GM12878 (cell line): ENCODE data around the gene PDE6D. TPM values are rescaled to one million over a fixed set of nuclear protein-coding genes. Genes with fewer than 3 reads are reported as not detected.

Experiments used
- ATAC-seq: fragments of 200-7000 bp; cut with Tn5 transposase; 3 replicates; pipeline ENCODE4 v1.9.1; 2020; ENCODE audit warnings: mild to moderate bottlenecking, moderate library complexity
- BruUV-seq: library from RNA; stranded (reverse); fragments of 400-500 nt; replicated peaks from 2 replicates; lab custom pipeline; 2021; lab: Mats Ljungman, UMichigan
- CTCF ChIA-PET: fragments of 300-600 bp; sonication (Branson Sonifier 250); formaldehyde crosslinking; extraction: SDS; loops from one replicate; lab custom pipeline; 2021; ENCODE audit warnings: inconsistent platforms; lab: Yijun Ruan, JAX
- POLR2A ChIA-PET: fragments of 350-600 bp; formaldehyde crosslinking; extraction: SDS; loops from one replicate; lab custom pipeline; 2021; ENCODE audit warnings: inconsistent platforms; lab: Charles Lee
- RAD21 ChIA-PET: fragments of 300-600 bp; sonication (Branson Sonifier 250); formaldehyde crosslinking; loops from one replicate; lab custom pipeline; 2023; ENCODE audit warnings: antibody characterized with exemption; ENCODE audit not compliant: unreplicated experiment; lab: Charles Lee
- SMC1A ChIA-PET: fragments of 300-600 bp; sonication (Branson Sonifier 250); formaldehyde crosslinking; loops from one replicate; lab custom pipeline; 2023; ENCODE audit not compliant: unreplicated experiment, uncharacterized antibody; lab: Charles Lee
- DNase-seq: peaks from one replicate; pipeline ENCODE4 v3.0.0-alpha.2; 2011; ENCODE audit warnings: low read depth, low spot score
- FAIRE-seq: peaks from 3 replicates; lab custom pipeline; 2011; peaks lifted over from hg19 to GRCh38; lab: Jason Lieb, UNC
- H2AFZ ChIP-seq: 2 replicates; pipeline ENCODE4 v1.6.0; 2011; ENCODE audit warnings: low read depth, low read length, control low read depth; ENCODE audit not compliant: control insufficient read depth
- H3K27ac ChIP-seq: 2 replicates; pipeline ENCODE4 v1.5.1; 2011; ENCODE audit warnings: control low read depth; ENCODE audit not compliant: control insufficient read depth, insufficient read depth
- H3K27me3 ChIP-seq, 2 experiments: replicated peaks in 1 of 2; 2 replicates each; pipeline versions ENCODE4 v1.6.0 to v1.6.1; 2011; ENCODE audit warnings: low read length in 1 of 2; ENCODE audit not compliant: control insufficient read depth in 2 of 2, insufficient read depth in 2 of 2
- H3K36me3 ChIP-seq, 2 experiments: 2 replicates each; pipeline ENCODE4 v1.5.1; 2011; ENCODE audit warnings: low read length in 1 of 2; ENCODE audit not compliant: control insufficient read depth in 2 of 2, insufficient read depth in 2 of 2
- H3K4me1 ChIP-seq: 2 replicates; pipeline ENCODE4 v1.6.1; 2011; ENCODE audit warnings: mild to moderate bottlenecking, low read length, moderate library complexity, mixed read lengths; ENCODE audit not compliant: control insufficient read depth, insufficient read depth
- H3K4me2 ChIP-seq: 2 replicates; pipeline ENCODE4 v1.6.0; 2011; ENCODE audit warnings: control low read depth; ENCODE audit not compliant: control insufficient read depth, insufficient read depth
- H3K4me3 ChIP-seq: fragments of 200-600 bp; sonication (generic); 2 replicates; pipeline ENCODE4 v1.5.1; 2016
- H3K79me2 ChIP-seq: 2 replicates; pipeline ENCODE4 v1.6.0; 2011; ENCODE audit warnings: low read length; ENCODE audit not compliant: control insufficient read depth, insufficient read depth
- H3K9ac ChIP-seq: 2 replicates; pipeline ENCODE4 v1.8.0; 2011; ENCODE audit warnings: low read length, control low read depth, mixed read lengths; ENCODE audit not compliant: control insufficient read depth, insufficient read depth
- H3K9me3 ChIP-seq: replicated peaks from 3 replicates; pipeline ENCODE4 v1.5.1; 2011; ENCODE audit warnings: mild to moderate bottlenecking, low read length; ENCODE audit not compliant: control insufficient read depth, insufficient read depth
- H4K20me1 ChIP-seq: 2 replicates; pipeline ENCODE4 v1.6.0; 2011; ENCODE audit not compliant: control insufficient read depth, insufficient read depth
- BACH1 ChIP-seq: fragments of 450-650 bp; IDR thresholded peaks from 2 replicates; pipeline ENCODE4 v1.6.1; 2017; ENCODE audit warnings: mild to moderate bottlenecking, borderline replicate concordance
- CEBPB ChIP-seq, 2 experiments: fragments of 150-350 bp in 1 of 2; IDR thresholded peaks; 2 replicates each; pipeline ENCODE4 v1.6.1; 2012 to 2014; ENCODE audit warnings: low read depth in 2 of 2, low read length in 2 of 2, borderline replicate concordance in 1 of 2, inconsistent platforms in 1 of 2
- CREM ChIP-seq: IDR thresholded peaks from 2 replicates; pipeline ENCODE4 v1.6.1; 2014; ENCODE audit warnings: antibody characterized with exemption, low read depth
- JUNB ChIP-seq: IDR thresholded peaks from 2 replicates; pipeline ENCODE4 v1.6.1; 2016; ENCODE audit warnings: antibody characterized with exemption, mild to moderate bottlenecking
- KAT2A ChIP-seq: conservative IDR thresholded peaks from 2 replicates; pipeline ENCODE4 v1.6.1; 2011; ENCODE audit warnings: low read depth, low read length; ENCODE audit not compliant: control insufficient read depth
- PAX8 ChIP-seq: fragments of 450-650 bp; IDR thresholded peaks from 2 replicates; pipeline ENCODE4 v1.6.1; 2017; ENCODE audit warnings: mild to moderate bottlenecking, moderate library complexity
- RCOR1 ChIP-seq: conservative IDR thresholded peaks from 2 replicates; pipeline ENCODE4 v1.6.1; 2012; ENCODE audit warnings: low read depth, low read length, improper control_type of control experiment
- RELA ChIP-seq: fragments of 450-650 bp; IDR thresholded peaks from 2 replicates; pipeline ENCODE4 v1.8.0; 2014; ENCODE audit warnings: borderline replicate concordance; ENCODE audit not compliant: partially characterized antibody
- WGBS: methylation state at CpG from one replicate; pipeline ENCODE4 v1.1.6; 2016; ENCODE audit warnings: low lambda C conversion rate; ENCODE audit not compliant: insufficient replicate concordance, insufficient coverage; ENCODE audit errors: missing lambda C conversion rate; 5-methylcytosine and 5-hydroxymethylcytosine counted together
- in situ Hi-C: fragments of 300-500 bp; cut with MboI; formaldehyde crosslinking; loops from 9 replicates; pipeline ENCODE4 v1.14.3; 2018; ENCODE audit warnings: mixed read lengths
- intact Hi-C: fragments of 100-400 bp; cut with micrococcal nuclease; formaldehyde crosslinking; loops from one replicate; pipeline ENCODE4 v1.14.2; 2022; ENCODE audit not compliant: unreplicated experiment
- polyA plus RNA-seq, 11 experiments: library from polyadenylated mRNA; depleted of rRNA in 4 of 11; unstranded in 6 of 11; stranded (reverse) in 5 of 11; fragments of >200 nt; fragmentation: Nextera tagmentation in 4 of 11; fragmentation: Illumina TruSeq in 1 of 11; extraction: Ambion mirVana in 4 of 11; extraction: Trizol in 1 of 11; gene quantifications; 1 replicate in 1 of 11; 2 replicates in 10 of 11; pipeline versions ENCODE4 v1.2.1 to v1.2.3, GENCODE V29; 2011 to 2016; ENCODE audit warnings: inconsistent platforms in 2 of 11, missing spikeins in 2 of 11, low read depth in 1 of 11
- total RNA-seq, 4 experiments: library from RNA; depleted of rRNA in 3 of 4; stranded (reverse); fragments of >200 nt in 3 of 4; fragmentation: Illumina TruSeq in 1 of 4; extraction: Trizol in 1 of 4; gene quantifications; 2 replicates each; pipeline versions ENCODE4 v1.2.1 to v1.2.3, GENCODE V29; 2013 to 2021
- TF ChIP-seq, protein P1 (sequence below): IDR thresholded peaks from 2 replicates; pipeline ENCODE4 v1.6.1; 2012; ENCODE audit warnings: low read depth, low read length, improper control_type of control experiment
- TF ChIP-seq, protein P2 (sequence below): fragments of 450-650 bp; IDR thresholded peaks from 2 replicates; pipeline ENCODE4 v1.6.1; 2017; ENCODE audit warnings: antibody characterized with exemption, mild to moderate bottlenecking, moderate library complexity
- TF ChIP-seq, protein P3 (sequence below): fragments of 450-650 bp; IDR thresholded peaks from 2 replicates; pipeline ENCODE4 v1.6.1; 2016; ENCODE audit warnings: mild to moderate bottlenecking, moderate library complexity, borderline replicate concordance
- TF ChIP-seq, protein P4 (sequence below): IDR thresholded peaks from 2 replicates; pipeline ENCODE4 v1.6.1; 2011; ENCODE audit warnings: borderline replicate concordance, low read depth, mild to moderate bottlenecking, moderate library complexity, mixed read lengths, low read length; ENCODE audit not compliant: insufficient read depth; ENCODE audit errors: extremely low read length

Gene PDE6D
- total and polyA plus RNA-seq, 10 of the 15 experiments (the other 5 are each of a cell fraction or from before 2014, with no cell fraction given): 8.2 to 69.4 (median 56.2) TPM

DNA sequence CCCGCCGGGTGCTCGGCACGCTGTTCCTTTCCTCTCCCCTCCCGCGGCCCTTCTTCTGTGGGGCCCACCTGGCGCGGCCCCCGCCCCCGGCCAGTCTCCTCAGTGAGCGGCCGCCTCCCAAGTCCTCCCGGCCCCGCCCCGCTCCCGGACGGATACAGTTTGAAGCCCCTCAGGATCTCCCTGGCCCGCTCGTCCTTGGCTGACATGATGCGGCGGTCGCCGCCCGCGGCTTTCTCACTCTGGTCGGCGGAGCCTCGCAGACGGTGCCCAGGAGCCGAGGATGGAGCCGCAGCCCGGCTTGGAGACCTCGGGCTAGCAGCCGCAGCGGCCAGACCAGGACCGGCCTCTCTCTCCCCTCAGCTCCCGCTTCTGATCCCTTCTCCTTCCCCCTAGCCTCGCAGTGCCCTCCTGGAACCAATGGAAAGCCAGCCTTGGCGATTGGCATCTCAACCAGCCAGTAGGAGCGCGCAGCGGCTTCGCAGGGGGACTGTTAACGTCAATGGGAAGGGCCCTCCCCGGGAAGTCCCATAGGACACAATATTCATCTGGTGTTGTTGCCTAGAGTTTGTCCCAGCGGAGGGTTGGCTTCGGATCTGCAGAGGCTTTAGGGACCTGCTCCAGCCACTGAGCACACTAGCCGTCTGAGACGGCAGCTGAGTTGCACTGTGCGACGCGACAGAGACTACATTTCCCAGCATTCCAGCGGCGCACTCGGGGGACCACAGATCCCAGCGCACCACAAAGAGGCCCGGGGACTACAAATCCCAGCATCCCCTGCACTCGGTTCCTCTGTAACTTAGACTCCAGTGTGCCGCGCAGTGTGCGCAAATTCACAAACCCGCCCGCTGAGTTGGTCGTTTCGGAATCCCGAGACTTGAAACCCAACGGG lies at the start of gene PDE6D (continued):
- TF ChIP-seq, protein P1, sequence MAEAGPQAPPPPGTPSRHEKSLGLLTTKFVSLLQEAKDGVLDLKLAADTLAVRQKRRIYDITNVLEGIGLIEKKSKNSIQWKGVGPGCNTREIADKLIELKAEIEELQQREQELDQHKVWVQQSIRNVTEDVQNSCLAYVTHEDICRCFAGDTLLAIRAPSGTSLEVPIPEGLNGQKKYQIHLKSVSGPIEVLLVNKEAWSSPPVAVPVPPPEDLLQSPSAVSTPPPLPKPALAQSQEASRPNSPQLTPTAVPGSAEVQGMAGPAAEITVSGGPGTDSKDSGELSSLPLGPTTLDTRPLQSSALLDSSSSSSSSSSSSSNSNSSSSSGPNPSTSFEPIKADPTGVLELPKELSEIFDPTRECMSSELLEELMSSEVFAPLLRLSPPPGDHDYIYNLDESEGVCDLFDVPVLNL: 0 out of 2 replicates have a peak, but pooled peaks have one; percentile 29

DNA sequence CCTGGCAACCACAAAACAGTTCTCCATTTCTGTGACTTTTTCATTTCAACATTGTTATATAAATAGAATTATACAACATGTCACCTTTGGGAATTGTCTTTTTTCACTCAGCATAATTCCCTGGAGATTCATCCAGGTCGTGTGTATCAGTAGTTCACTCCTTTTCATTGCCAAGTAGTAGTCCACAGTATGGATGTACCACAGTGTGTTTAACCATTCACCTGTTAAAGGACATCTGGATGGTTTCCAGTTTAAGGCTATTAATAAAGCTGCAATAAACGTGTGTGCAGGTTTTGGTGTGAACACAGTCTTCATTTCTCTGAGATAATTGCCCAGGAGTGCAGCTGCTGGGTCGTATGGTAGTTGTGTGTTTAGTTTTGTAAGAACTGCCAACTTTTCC lies 40.8 kb upstream of the PDE6D start:
- Histone ChIP-seq H3K4me1 (no peaks in the 10 kb centered on the region), H3K79me2 (no peaks in the 10 kb centered on the region), H3K9me3 (no peaks in the 10 kb centered on the region), H3K4me2 (no peak overlapping the region), H4K20me1 (no peaks in the 10 kb centered on the region), H3K27ac (no peak overlapping the region), H3K9ac (no peak overlapping the region), H3K4me3 (no peak overlapping the region), H3K36me3 (no peaks in the 10 kb centered on the region), H3K27me3 (no peaks in the 10 kb centered on the region), H2AFZ (no peak overlapping the region)
- WGBS: 1% methylated on average over 3 of the region's 3 CpGs
- in situ Hi-C loops: no loop called here
- ATAC-seq: no peak
- RAD21 ChIA-PET: no interaction called here
- intact Hi-C loops: no loop called here
- SMC1A ChIA-PET: no interaction called here
- FAIRE-seq: no peak
- CTCF ChIA-PET: no interaction called here
- POLR2A ChIA-PET: no interaction called here
- DNase-seq: no peak
- BruUV-seq: no TSS peak
- no peak for TF ChIP-seq PAX8
- TF ChIP-seq, protein P2, sequence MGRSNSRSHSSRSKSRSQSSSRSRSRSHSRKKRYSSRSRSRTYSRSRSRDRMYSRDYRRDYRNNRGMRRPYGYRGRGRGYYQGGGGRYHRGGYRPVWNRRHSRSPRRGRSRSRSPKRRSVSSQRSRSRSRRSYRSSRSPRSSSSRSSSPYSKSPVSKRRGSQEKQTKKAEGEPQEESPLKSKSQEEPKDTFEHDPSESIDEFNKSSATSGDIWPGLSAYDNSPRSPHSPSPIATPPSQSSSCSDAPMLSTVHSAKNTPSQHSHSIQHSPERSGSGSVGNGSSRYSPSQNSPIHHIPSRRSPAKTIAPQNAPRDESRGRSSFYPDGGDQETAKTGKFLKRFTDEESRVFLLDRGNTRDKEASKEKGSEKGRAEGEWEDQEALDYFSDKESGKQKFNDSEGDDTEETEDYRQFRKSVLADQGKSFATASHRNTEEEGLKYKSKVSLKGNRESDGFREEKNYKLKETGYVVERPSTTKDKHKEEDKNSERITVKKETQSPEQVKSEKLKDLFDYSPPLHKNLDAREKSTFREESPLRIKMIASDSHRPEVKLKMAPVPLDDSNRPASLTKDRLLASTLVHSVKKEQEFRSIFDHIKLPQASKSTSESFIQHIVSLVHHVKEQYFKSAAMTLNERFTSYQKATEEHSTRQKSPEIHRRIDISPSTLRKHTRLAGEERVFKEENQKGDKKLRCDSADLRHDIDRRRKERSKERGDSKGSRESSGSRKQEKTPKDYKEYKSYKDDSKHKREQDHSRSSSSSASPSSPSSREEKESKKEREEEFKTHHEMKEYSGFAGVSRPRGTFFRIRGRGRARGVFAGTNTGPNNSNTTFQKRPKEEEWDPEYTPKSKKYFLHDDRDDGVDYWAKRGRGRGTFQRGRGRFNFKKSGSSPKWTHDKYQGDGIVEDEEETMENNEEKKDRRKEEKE: no peak
- TF ChIP-seq, protein P3, sequence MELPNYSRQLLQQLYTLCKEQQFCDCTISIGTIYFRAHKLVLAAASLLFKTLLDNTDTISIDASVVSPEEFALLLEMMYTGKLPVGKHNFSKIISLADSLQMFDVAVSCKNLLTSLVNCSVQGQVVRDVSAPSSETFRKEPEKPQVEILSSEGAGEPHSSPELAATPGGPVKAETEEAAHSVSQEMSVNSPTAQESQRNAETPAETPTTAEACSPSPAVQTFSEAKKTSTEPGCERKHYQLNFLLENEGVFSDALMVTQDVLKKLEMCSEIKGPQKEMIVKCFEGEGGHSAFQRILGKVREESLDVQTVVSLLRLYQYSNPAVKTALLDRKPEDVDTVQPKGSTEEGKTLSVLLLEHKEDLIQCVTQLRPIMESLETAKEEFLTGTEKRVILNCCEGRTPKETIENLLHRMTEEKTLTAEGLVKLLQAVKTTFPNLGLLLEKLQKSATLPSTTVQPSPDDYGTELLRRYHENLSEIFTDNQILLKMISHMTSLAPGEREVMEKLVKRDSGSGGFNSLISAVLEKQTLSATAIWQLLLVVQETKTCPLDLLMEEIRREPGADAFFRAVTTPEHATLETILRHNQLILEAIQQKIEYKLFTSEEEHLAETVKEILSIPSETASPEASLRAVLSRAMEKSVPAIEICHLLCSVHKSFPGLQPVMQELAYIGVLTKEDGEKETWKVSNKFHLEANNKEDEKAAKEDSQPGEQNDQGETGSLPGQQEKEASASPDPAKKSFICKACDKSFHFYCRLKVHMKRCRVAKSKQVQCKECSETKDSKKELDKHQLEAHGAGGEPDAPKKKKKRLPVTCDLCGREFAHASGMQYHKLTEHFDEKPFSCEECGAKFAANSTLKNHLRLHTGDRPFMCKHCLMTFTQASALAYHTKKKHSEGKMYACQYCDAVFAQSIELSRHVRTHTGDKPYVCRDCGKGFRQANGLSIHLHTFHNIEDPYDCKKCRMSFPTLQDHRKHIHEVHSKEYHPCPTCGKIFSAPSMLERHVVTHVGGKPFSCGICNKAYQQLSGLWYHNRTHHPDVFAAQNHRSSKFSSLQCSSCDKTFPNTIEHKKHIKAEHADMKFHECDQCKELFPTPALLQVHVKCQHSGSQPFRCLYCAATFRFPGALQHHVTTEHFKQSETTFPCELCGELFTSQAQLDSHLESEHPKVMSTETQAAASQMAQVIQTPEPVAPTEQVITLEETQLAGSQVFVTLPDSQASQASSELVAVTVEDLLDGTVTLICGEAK: no peak
- no peak for TF ChIP-seq KAT2A
- no peak for TF ChIP-seq RELA
- TF ChIP-seq BACH1: no peak
- no peak for TF ChIP-seq CREM
- TF ChIP-seq CEBPB (IDR thresholded peaks at IDR 0.05; ENCODE audit: borderline replicate concordance in 1 of 2, low read depth in 2 of 2, low read length in 2 of 2): no peak
- TF ChIP-seq JUNB: no peak
- no peak for TF ChIP-seq RCOR1
- TF ChIP-seq, protein P4, sequence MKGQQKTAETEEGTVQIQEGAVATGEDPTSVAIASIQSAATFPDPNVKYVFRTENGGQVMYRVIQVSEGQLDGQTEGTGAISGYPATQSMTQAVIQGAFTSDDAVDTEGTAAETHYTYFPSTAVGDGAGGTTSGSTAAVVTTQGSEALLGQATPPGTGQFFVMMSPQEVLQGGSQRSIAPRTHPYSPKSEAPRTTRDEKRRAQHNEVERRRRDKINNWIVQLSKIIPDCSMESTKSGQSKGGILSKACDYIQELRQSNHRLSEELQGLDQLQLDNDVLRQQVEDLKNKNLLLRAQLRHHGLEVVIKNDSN: no peak
